Astrocyte (in vitro differentiated cells and primary cell): ENCODE measurements around the gene SLC35F1. TPM values are rescaled to one million over a fixed set of nuclear protein-coding genes. Genes with fewer than 3 reads are reported as not detected.

Experiments
- DNase-seq: peaks from one replicate; pipeline ENCODE4 v3.0.0-alpha.2; 2010; ENCODE audit warnings: low read depth
- FAIRE-seq: peaks from 2 replicates; lab custom pipeline; 2011; peaks lifted over from hg19 to GRCh38; lab: Jason Lieb, UNC
- H2AFZ ChIP-seq: 2 replicates; pipeline ENCODE4 v1.6.0; 2012; ENCODE audit warnings: low read depth, low read length, inconsistent platforms
- H3K27ac ChIP-seq: 2 replicates; pipeline ENCODE4 v1.5.1; 2011; ENCODE audit warnings: low read depth, low read length, inconsistent platforms
- H3K27me3 ChIP-seq: 2 replicates; pipeline ENCODE4 v1.6.0; 2011; ENCODE audit warnings: low read length, inconsistent platforms; ENCODE audit not compliant: insufficient read depth
- H3K36me3 ChIP-seq: 2 replicates; pipeline ENCODE4 v1.5.1; 2011; ENCODE audit warnings: low read length, inconsistent platforms; ENCODE audit not compliant: insufficient read depth
- H3K4me1 ChIP-seq: 2 replicates; pipeline ENCODE4 v1.5.1; 2011; ENCODE audit warnings: low read length, inconsistent platforms; ENCODE audit not compliant: insufficient read depth
- H3K4me2 ChIP-seq: 2 replicates; pipeline ENCODE4 v1.6.0; 2012; ENCODE audit warnings: low read length, inconsistent platforms
- H3K4me3 ChIP-seq: 2 replicates; pipeline ENCODE4 v1.5.1; 2011; ENCODE audit warnings: low read depth, mild to moderate bottlenecking, low read length, inconsistent platforms; ENCODE audit not compliant: insufficient read depth
- H3K79me2 ChIP-seq: 2 replicates; pipeline ENCODE4 v1.6.0; 2012; ENCODE audit warnings: mild to moderate bottlenecking, low read length, inconsistent platforms; ENCODE audit not compliant: insufficient read depth
- H3K9ac ChIP-seq: 2 replicates; pipeline ENCODE4 v1.6.0; 2012; ENCODE audit warnings: mild to moderate bottlenecking, low read length, inconsistent platforms
- H3K9me3 ChIP-seq: 2 replicates; pipeline ENCODE4 v1.5.1; 2012; ENCODE audit warnings: low read depth, mild to moderate bottlenecking, low read length, inconsistent platforms; ENCODE audit not compliant: insufficient read depth
- H4K20me1 ChIP-seq: 2 replicates; pipeline ENCODE4 v1.6.0; 2012; ENCODE audit warnings: low read length, inconsistent platforms; ENCODE audit not compliant: insufficient read depth
- H3K27ac Mint-ChIP-seq: one replicate; pipeline ENCODE4 v1.8.0; 2021; ENCODE audit warnings: mild to moderate bottlenecking, mixed read lengths; ENCODE audit not compliant: unreplicated experiment
- H3K27me3 Mint-ChIP-seq: one replicate; pipeline ENCODE4 v1.8.0; 2021; ENCODE audit warnings: low read depth, mixed read lengths; ENCODE audit not compliant: unreplicated experiment
- H3K36me3 Mint-ChIP-seq: one replicate; pipeline ENCODE4 v1.8.0; 2021; ENCODE audit warnings: low read depth, mixed read lengths; ENCODE audit not compliant: unreplicated experiment
- H3K4me1 Mint-ChIP-seq: one replicate; pipeline ENCODE4 v1.8.0; 2021; ENCODE audit warnings: low read depth, mixed read lengths; ENCODE audit not compliant: unreplicated experiment
- H3K4me3 Mint-ChIP-seq: one replicate; pipeline ENCODE4 v1.8.0; 2021; ENCODE audit warnings: mild to moderate bottlenecking, moderate library complexity, mixed read lengths; ENCODE audit not compliant: unreplicated experiment
- H3K9me3 Mint-ChIP-seq: one replicate; pipeline ENCODE4 v1.8.0; 2021; ENCODE audit warnings: mild to moderate bottlenecking, mixed read lengths; ENCODE audit not compliant: unreplicated experiment
- EZH2 ChIP-seq: IDR thresholded peaks from 2 replicates; pipeline ENCODE4 v1.6.1; 2012; ENCODE audit warnings: mild to moderate bottlenecking, low read length, inconsistent platforms; ENCODE audit not compliant: insufficient read depth
- total RNA-seq: library from RNA; stranded (reverse); gene quantifications from 2 replicates; pipeline ENCODE4 v1.2.1, GENCODE V29; 2021
- TF ChIP-seq, protein P1 (sequence below): IDR thresholded peaks from 2 replicates; pipeline ENCODE4 v1.5.1; 2011; ENCODE audit warnings: low read depth, mild to moderate bottlenecking, inconsistent platforms, low read length, moderate library complexity; ENCODE audit not compliant: insufficient read depth

Gene SLC35F1
- total RNA-seq, 1 donor from 2014 or later: 1.0 TPM

DNA sequence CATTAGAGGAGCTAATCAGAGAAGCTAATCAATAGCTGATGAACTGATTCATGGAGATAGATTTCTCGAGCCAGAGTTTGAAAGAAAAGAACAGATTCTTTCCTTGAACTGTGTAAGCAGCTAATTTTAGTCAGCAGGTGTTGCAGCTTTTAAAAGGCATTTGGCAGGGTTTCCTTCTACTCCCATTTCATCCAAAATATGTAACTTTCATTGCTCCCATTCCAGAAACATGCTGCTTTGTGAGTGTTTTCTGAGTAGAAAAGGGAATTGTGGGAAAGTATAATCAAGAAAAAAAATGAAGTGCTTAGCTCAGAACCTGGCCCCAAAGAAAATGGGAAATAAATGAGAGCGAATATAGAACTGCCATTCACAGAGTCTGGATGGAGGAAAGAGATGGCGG is 20.8 kb downstream of the SLC35F1 start:
- peaks cover 8% of the 10 kb centered on the region for H3K9me3 Mint-ChIP-seq
- H3K27ac Mint-ChIP-seq: no peak overlapping the region
- H3K4me1 Mint-ChIP-seq: no peaks in the 10 kb centered on the region
- peaks cover 2% of the 10 kb centered on the region for H3K36me3 Mint-ChIP-seq
- H3K9me3 ChIP-seq: peaks cover 3% of the 10 kb centered on the region
- H3K9ac ChIP-seq: no peak overlapping the region
- H3K4me2 ChIP-seq: no peak overlapping the region
- H4K20me1 ChIP-seq: no peaks in the 10 kb centered on the region
- H3K27me3 ChIP-seq: no peaks in the 10 kb centered on the region
- no peak overlapping the region for H3K4me3 ChIP-seq
- no peak overlapping the region for H3K27ac ChIP-seq
- no peak overlapping the region for H3K4me3 Mint-ChIP-seq
- H3K36me3 ChIP-seq: no peaks in the 10 kb centered on the region
- FAIRE-seq (no peak), DNase-seq (no peak)
- no peaks in the 10 kb centered on the region for H3K4me1 ChIP-seq
- H2AFZ ChIP-seq: no peak overlapping the region
- no peak for TF ChIP-seq EZH2
- TF ChIP-seq, protein P1, sequence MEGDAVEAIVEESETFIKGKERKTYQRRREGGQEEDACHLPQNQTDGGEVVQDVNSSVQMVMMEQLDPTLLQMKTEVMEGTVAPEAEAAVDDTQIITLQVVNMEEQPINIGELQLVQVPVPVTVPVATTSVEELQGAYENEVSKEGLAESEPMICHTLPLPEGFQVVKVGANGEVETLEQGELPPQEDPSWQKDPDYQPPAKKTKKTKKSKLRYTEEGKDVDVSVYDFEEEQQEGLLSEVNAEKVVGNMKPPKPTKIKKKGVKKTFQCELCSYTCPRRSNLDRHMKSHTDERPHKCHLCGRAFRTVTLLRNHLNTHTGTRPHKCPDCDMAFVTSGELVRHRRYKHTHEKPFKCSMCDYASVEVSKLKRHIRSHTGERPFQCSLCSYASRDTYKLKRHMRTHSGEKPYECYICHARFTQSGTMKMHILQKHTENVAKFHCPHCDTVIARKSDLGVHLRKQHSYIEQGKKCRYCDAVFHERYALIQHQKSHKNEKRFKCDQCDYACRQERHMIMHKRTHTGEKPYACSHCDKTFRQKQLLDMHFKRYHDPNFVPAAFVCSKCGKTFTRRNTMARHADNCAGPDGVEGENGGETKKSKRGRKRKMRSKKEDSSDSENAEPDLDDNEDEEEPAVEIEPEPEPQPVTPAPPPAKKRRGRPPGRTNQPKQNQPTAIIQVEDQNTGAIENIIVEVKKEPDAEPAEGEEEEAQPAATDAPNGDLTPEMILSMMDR: no peak
- no peaks in the 10 kb centered on the region for H3K27me3 Mint-ChIP-seq
- H3K79me2 ChIP-seq: no peaks in the 10 kb centered on the region

DNA sequence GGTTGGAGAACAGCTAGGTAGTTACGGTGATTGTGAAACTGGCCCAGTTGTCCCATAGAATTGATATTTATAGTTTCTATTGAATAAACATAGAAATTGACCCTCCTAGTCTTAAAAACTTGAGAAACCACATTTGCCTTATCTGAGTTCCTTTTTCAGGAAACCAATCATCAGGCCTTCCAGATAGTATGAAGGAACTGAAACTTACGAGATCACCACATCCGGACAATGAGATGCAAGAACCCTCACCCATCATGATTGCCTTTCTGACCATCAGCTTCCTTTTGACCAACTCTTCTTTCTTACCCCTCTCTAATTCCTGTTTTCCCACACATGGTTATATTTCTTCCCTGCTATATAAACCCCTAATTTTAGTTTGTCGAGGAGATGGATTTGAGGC is 21.8 kb downstream of the SLC35F1 start:
- H3K27ac Mint-ChIP-seq: no peak overlapping the region
- no peaks in the 10 kb centered on the region for H3K27me3 Mint-ChIP-seq
- Histone ChIP-seq H3K27me3 (no peaks in the 10 kb centered on the region), H4K20me1 (no peaks in the 10 kb centered on the region), H3K4me1 (no peaks in the 10 kb centered on the region), H3K79me2 (no peaks in the 10 kb centered on the region), H2AFZ (no peak overlapping the region), H3K36me3 (no peaks in the 10 kb centered on the region), H3K4me2 (no peak overlapping the region), H3K9me3 (peaks cover 3% of the 10 kb centered on the region), H3K4me3 (no peak overlapping the region), H3K27ac (no peak overlapping the region), H3K9ac (no peak overlapping the region)
- peaks cover 8% of the 10 kb centered on the region for H3K9me3 Mint-ChIP-seq
- no peak for TF ChIP-seq EZH2
- TF ChIP-seq, protein P1: no peak
- H3K4me3 Mint-ChIP-seq: no peak overlapping the region
- DNase-seq: no peak
- H3K36me3 Mint-ChIP-seq: peaks cover 2% of the 10 kb centered on the region
- FAIRE-seq: no peak
- no peaks in the 10 kb centered on the region for H3K4me1 Mint-ChIP-seq

DNA sequence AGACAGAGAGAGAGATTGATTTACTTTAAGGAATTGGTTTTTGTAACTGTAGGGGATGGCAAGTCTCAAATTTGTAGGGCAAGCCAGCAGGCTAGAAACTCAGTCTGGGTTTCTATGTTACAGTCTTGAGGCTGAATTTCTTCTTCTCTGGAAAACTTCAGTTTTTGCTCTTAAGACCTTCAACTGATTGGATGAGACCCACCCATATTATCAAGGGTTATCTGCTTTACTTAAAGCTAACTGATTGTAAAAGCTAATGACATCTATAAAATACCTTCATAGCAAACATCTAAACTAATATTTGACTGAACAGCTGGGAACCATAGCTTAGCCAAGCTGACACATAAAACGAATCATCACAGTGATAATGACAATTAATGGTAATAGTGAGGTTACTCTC is 22.4 kb downstream of the SLC35F1 start:
- no peaks in the 10 kb centered on the region for H3K4me1 Mint-ChIP-seq
- Histone ChIP-seq H3K9ac (no peak overlapping the region), H3K27ac (no peak overlapping the region), H2AFZ (no peak overlapping the region), H4K20me1 (no peaks in the 10 kb centered on the region), H3K4me2 (no peak overlapping the region), H3K4me3 (no peak overlapping the region), H3K9me3 (peaks cover 3% of the 10 kb centered on the region), H3K36me3 (no peaks in the 10 kb centered on the region), H3K4me1 (no peaks in the 10 kb centered on the region), H3K27me3 (no peaks in the 10 kb centered on the region), H3K79me2 (no peaks in the 10 kb centered on the region)
- no peak for TF ChIP-seq EZH2
- TF ChIP-seq, protein P1: no peak
- H3K36me3 Mint-ChIP-seq: peaks cover 2% of the 10 kb centered on the region
- H3K27me3 Mint-ChIP-seq: no peaks in the 10 kb centered on the region
- no peak overlapping the region for H3K4me3 Mint-ChIP-seq
- H3K27ac Mint-ChIP-seq: no peak overlapping the region
- no peak for DNase-seq
- no peak for FAIRE-seq
- peaks cover 8% of the 10 kb centered on the region for H3K9me3 Mint-ChIP-seq
